Neutrophil (primary cell): Measurements from ENCODE around the gene CACHD1.
"Not testable (repeated sequence)": the region's sequence is repeated elsewhere in the genome, so short reads cannot be mapped to it uniquely, and the experiment has no call there.

Source experiments
- H3K27ac ChIP-seq: fragments of 200-600 bp; sonication (generic); 2 replicates; pipeline ENCODE4 v1.5.1; 2016; ENCODE audit warnings: mild to moderate bottlenecking, moderate library complexity
- H3K27me3 ChIP-seq: fragments of 200-600 bp; sonication (generic); 2 replicates; pipeline ENCODE4 v1.6.0; 2016; ENCODE audit warnings: mild to moderate bottlenecking
- H3K36me3 ChIP-seq: fragments of 200-600 bp; sonication (generic); 2 replicates; pipeline ENCODE4 v1.5.1; 2017
- H3K4me1 ChIP-seq, 2 experiments: fragments of 200-600 bp in 1 of 2; sonication (generic) in 1 of 2; 1 replicate in 1 of 2; 2 replicates in 1 of 2; pipeline versions ENCODE4 v1.5.1 to v1.6.1; 2013 to 2016; ENCODE audit warnings: low read depth in 1 of 2, low read length in 1 of 2, mild to moderate bottlenecking in 1 of 2, moderate library complexity in 1 of 2; ENCODE audit not compliant: control insufficient read depth in 1 of 2, insufficient read depth in 1 of 2
- H3K4me3 ChIP-seq, 2 experiments: fragments of 200-600 bp in 1 of 2; sonication (generic) in 1 of 2; 1 replicate in 1 of 2; 2 replicates in 1 of 2; pipeline ENCODE4 v1.5.1; 2013 to 2016; ENCODE audit warnings: low read depth in 1 of 2, low read length in 1 of 2, mild to moderate bottlenecking in 1 of 2, moderate library complexity in 1 of 2
- H3K9me3 ChIP-seq: fragments of 200-600 bp; sonication (generic); 2 replicates; pipeline ENCODE4 v1.5.1; 2016
- TF ChIP-seq, protein P1 (sequence below): fragments of 200-600 bp; sonication (generic); IDR thresholded peaks from 2 replicates; pipeline ENCODE4 v1.5.1; 2016; ENCODE audit warnings: antibody characterized with exemption

Gene CACHD1

GRCh38 chr1:64508629-64509028 is 38.7 kb downstream of the CACHD1 start:
- H3K36me3 ChIP-seq, result no peaks in the 10 kb centered on the region
- H3K9me3 ChIP-seq, result no peaks in the 10 kb centered on the region
- no peak overlapping the region for H3K27ac ChIP-seq
- no peak overlapping the region for H3K4me3 ChIP-seq
- TF ChIP-seq, protein P1, sequence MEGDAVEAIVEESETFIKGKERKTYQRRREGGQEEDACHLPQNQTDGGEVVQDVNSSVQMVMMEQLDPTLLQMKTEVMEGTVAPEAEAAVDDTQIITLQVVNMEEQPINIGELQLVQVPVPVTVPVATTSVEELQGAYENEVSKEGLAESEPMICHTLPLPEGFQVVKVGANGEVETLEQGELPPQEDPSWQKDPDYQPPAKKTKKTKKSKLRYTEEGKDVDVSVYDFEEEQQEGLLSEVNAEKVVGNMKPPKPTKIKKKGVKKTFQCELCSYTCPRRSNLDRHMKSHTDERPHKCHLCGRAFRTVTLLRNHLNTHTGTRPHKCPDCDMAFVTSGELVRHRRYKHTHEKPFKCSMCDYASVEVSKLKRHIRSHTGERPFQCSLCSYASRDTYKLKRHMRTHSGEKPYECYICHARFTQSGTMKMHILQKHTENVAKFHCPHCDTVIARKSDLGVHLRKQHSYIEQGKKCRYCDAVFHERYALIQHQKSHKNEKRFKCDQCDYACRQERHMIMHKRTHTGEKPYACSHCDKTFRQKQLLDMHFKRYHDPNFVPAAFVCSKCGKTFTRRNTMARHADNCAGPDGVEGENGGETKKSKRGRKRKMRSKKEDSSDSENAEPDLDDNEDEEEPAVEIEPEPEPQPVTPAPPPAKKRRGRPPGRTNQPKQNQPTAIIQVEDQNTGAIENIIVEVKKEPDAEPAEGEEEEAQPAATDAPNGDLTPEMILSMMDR, result no peak
- H3K4me1 ChIP-seq, result peaks cover 48 to 54% of the 10 kb centered on the region in 2 experiments
- H3K27me3 ChIP-seq, result no peaks in the 10 kb centered on the region

GRCh38 chr1:64511044-64511443 is 41.1 kb downstream of the CACHD1 start:
- Histone ChIP-seq H3K36me3 (no peaks in the 10 kb centered on the region), H3K27ac (peak overlapping the region; percentile 92), H3K27me3 (no peaks in the 10 kb centered on the region), H3K4me3 (peak overlapping the region in 1 of 2 experiments; percentile 31), H3K9me3 (no peaks in the 10 kb centered on the region), H3K4me1 (peaks cover 38 to 45% of the 10 kb centered on the region in 2 experiments)
- TF ChIP-seq, protein P1, result no peak

GRCh38 chr1:64512206-64512605 is 42.3 kb downstream of the CACHD1 start:
- H3K27me3 ChIP-seq, H3K36me3 ChIP-seq, H3K9me3 ChIP-seq: not testable (repeated sequence)
- H3K4me3 ChIP-seq, result peak overlapping the region in 1 of 2 experiments; percentile 31
- TF ChIP-seq, protein P1, result peak; percentile 28
- peaks cover 34 to 38% of the 10 kb centered on the region in 2 experiments for H3K4me1 ChIP-seq
- peak overlapping the region; percentile 92 for H3K27ac ChIP-seq

- H3K9me3 ChIP-seq, result no peaks in the 10 kb centered on the region
- TF ChIP-seq, protein P1, result no peak
- H3K4me3 ChIP-seq, result no peak overlapping the region
- peaks cover 34 to 38% of the 10 kb centered on the region in 2 experiments for H3K4me1 ChIP-seq
- peak overlapping the region; percentile 92 for H3K27ac ChIP-seq
- H3K27me3 ChIP-seq, result no peaks in the 10 kb centered on the region
- no peaks in the 10 kb centered on the region for H3K36me3 ChIP-seq
These were observed 43.6 kb downstream of the CACHD1 start for GRCh38 chr1:64513545-64513944.

GRCh38 chr1:64514197-64514765 is 44.4 kb downstream of the CACHD1 start:
- H3K4me1 ChIP-seq, result peaks cover 34 to 38% of the 10 kb centered on the region in 2 experiments
- no peaks in the 10 kb centered on the region for H3K27me3 ChIP-seq
- H3K4me3 ChIP-seq, result no peak overlapping the region
- no peaks in the 10 kb centered on the region for H3K36me3 ChIP-seq
- H3K27ac ChIP-seq, result no peak overlapping the region
- H3K9me3 ChIP-seq, result no peaks in the 10 kb centered on the region
- TF ChIP-seq, protein P1, result no peak
